Measurements from ENCODE around the gene DEFB114.
"Not testable (repeated sequence)": the region's sequence is repeated elsewhere in the genome, so short reads cannot be mapped to it uniquely, and the experiment has no call there.

DNA sequence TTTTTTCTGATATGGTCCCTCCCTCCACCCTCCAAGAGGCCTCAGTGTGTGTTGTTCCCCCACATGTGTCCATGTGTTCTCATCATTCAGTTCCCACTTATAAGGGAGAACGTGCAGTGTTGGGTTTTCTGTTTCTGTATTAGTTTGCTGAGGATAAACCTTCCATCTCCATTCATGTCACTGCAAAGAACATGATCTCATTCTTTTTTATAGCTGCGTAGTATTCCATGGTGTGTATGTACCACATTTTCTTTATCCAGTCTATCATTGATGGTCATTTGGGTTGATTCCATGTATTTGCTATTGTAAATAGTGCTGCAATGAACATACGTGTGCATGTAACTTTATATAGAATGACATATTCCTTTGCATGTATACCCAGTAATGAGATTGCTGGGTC lies 19.9 kb downstream of the DEFB114 start:
- TF ChIP-seq, protein P1, sequence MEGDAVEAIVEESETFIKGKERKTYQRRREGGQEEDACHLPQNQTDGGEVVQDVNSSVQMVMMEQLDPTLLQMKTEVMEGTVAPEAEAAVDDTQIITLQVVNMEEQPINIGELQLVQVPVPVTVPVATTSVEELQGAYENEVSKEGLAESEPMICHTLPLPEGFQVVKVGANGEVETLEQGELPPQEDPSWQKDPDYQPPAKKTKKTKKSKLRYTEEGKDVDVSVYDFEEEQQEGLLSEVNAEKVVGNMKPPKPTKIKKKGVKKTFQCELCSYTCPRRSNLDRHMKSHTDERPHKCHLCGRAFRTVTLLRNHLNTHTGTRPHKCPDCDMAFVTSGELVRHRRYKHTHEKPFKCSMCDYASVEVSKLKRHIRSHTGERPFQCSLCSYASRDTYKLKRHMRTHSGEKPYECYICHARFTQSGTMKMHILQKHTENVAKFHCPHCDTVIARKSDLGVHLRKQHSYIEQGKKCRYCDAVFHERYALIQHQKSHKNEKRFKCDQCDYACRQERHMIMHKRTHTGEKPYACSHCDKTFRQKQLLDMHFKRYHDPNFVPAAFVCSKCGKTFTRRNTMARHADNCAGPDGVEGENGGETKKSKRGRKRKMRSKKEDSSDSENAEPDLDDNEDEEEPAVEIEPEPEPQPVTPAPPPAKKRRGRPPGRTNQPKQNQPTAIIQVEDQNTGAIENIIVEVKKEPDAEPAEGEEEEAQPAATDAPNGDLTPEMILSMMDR (IDR thresholded peaks at IDR 0.05) = not testable (repeated sequence)
- not testable (repeated sequence) for TF ChIP-seq EZH2 (IDR thresholded peaks at IDR 0.05; ENCODE audit: borderline replicate concordance, insufficient read depth, low read depth, low read length, poor library complexity, severe bottlenecking)
